Tibial nerve (tissue), 3 donors: Measurements from ENCODE around the gene ZDHHC19.

ENCODE experiments used
- CTCF ChIP-seq, 5 experiments: fragments of 200-600 bp in 3 of 5; fragments of 450-650 bp in 2 of 5; sonication (generic) in 3 of 5; IDR thresholded peaks; one replicate each; pipeline ENCODE4 v1.5.1; 2016 to 2019; ENCODE audit warnings: antibody characterized with exemption in 5 of 5, mild to moderate bottlenecking in 3 of 5, moderate library complexity in 2 of 5
- POLR2A ChIP-seq, 2 donors: fragments of 450-650 bp; IDR thresholded peaks; one replicate each; pipeline ENCODE4 v1.6.1; 2017; ENCODE audit warnings: antibody characterized with exemption in 2 of 2, mild to moderate bottlenecking in 2 of 2, moderate library complexity in 2 of 2

GRCh38 chr3:196240424-196240823 is 29.2 kb upstream of the ZDHHC19 start:
- TF ChIP-seq POLR2A (IDR thresholded peaks at IDR 0.05) (no peak), CTCF (IDR thresholded peaks at IDR 0.05) (no peak)
